HAP-1 (cell line): ENCODE data around the gene SAMD8.
"Not testable (repeated sequence)": the region's sequence is repeated elsewhere in the genome, so short reads cannot be mapped to it uniquely, and the experiment has no call there.

Experiments
- DNase-seq, 2 experiments: peaks; one replicate each; pipeline ENCODE4 v3.0.0-alpha.2; 2016 to 2020; ENCODE audit warnings: low spot score in 2 of 2
- H3K27me3 ChIP-seq: fragments of 250-450 bp; sonication (Bioruptor Pico); 2 replicates; pipeline ENCODE4 v1.5.1; 2020; ENCODE audit warnings: low read depth, mild to moderate bottlenecking, moderate library complexity
- H3K36me3 ChIP-seq: fragments of 250-450 bp; sonication (Bioruptor Pico); replicated peaks from 2 replicates; pipeline ENCODE4 v1.5.1; 2020; ENCODE audit warnings: mild to moderate bottlenecking
- H3K4me1 ChIP-seq: fragments of 250-450 bp; sonication (Bioruptor Pico); 2 replicates; pipeline ENCODE4 v1.5.1; 2020; ENCODE audit warnings: mild to moderate bottlenecking
- H3K4me3 ChIP-seq: fragments of 250-450 bp; sonication (Bioruptor Pico); 2 replicates; pipeline ENCODE4 v1.5.1; 2020; ENCODE audit warnings: mild to moderate bottlenecking, moderate library complexity
- H3K9me3 ChIP-seq: fragments of 250-450 bp; sonication (Bioruptor Pico); 2 replicates; pipeline ENCODE4 v1.5.1; 2020; ENCODE audit warnings: mild to moderate bottlenecking, moderate library complexity
- in situ Hi-C: fragments of 300-500 bp; cut with MboI; formaldehyde crosslinking; loops from 3 replicates; pipeline ENCODE4 v1.14.3; 2020; ENCODE audit warnings: low sequenced_read_pairs, inconsistent platforms, mixed read lengths

The SAMD8 gene

DNA sequence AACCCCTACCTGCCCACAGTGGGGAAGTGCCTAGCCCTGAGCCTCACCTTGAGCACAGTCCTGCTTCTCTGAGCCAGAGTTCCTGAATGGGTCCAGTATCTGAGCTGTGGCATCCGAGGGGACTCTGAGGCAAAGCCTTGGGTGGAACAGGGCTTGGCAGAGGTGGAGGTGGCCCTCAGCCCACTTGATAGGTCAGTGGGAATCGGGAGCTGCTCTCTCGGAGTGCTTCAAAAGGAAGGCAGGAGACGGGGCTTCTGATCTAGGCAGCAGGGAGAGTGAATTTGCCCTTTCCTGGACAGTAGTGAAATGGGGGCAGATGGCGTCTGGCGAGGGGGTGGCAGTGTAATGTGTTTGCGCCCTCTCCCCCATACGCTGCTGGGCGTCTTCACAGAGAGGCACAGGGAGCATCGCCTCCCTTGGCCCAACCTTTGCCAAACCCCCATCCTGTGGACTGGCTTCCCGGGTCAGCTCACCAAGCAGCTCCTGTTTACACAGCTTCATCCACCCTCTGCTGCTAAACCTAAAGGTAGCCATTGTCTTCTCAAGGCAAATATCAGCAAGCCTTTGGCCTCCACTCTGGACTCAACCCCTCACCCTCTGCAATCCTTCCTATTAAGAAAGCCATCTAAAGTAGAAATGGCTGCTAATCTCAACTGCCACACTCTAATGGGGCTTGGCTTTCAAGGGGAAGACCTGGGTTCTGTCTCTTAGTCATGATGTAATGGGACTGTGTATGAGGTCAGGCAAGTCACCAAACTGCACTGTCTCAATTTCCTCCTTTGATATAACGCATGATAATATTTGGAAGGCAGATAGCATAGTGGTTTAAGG, 78.0 kb downstream of the SAMD8 start:
- Histone ChIP-seq H3K4me3 (no peak overlapping the region), H3K36me3 (no peaks in the 10 kb centered on the region), H3K27me3 (no peaks in the 10 kb centered on the region), H3K4me1 (no peaks in the 10 kb centered on the region), H3K9me3 (no peaks in the 10 kb centered on the region)
- DNase-seq: no peak
- in situ Hi-C loops: no loop called here

DNA sequence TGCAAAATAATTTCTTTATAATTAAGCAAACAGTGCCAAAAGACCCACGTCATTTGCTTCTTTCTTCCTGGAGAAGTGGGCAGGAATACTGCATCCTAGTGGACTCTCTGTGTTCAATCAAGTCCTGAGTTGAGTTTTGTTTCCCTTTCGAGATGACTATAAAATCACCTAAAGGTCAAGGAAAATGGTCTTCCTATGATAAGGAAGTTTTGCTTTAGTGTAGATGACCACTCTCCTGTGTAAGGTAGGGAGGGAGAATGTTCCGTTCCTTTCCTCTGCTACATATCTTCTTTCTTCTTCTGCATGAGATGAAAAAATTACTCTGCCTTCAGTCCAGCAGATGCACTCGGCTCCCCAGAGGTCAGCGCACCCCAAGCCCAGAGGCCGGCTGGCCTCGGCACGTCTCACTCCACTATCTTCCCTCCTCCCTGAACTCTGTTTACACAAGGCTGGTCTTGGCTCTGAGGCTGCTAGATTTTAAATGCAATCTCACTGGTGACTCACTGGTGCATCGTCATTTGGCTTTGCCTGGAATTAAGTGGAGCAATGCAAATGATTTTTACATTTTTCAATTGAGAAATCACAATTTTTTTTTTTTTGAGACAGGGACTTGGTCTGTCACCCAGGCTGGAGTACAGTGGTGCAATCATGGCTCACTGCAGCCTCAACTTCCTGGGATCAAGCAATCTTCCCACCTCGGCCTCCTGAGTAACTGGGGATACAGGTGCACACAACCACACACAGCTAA, 80.5 kb downstream of the SAMD8 start:
- Histone ChIP-seq H3K4me3 (no peak overlapping the region), H3K9me3 (no peaks in the 10 kb centered on the region), H3K36me3 (no peaks in the 10 kb centered on the region), H3K27me3 (no peaks in the 10 kb centered on the region), H3K4me1 (no peaks in the 10 kb centered on the region)
- in situ Hi-C loops: no loop called here
- DNase-seq: no peak

DNA sequence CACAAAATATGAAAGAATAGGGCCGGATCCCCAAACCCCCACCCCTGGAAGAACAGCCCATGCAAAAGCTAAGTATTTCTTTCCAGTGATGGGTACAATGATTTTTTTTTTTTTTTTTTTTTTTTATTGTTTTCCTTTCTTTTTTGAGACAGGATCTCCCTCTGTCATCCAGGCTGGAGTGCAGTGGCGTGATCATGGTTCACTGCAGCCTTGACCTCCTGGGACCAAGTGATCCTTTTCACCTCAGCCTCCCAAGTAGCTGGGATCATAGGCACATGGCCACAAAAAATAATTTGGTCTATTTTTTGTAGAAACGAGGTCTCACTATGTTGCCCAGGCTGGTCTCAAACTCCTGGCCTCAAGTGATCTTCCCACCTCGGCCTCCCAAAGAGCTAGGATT, 83.2 kb downstream of the SAMD8 start:
- H3K4me3 ChIP-seq, DNase-seq, H3K36me3 ChIP-seq, H3K9me3 ChIP-seq, in situ Hi-C loops, H3K27me3 ChIP-seq, H3K4me1 ChIP-seq: not testable (repeated sequence)

DNA sequence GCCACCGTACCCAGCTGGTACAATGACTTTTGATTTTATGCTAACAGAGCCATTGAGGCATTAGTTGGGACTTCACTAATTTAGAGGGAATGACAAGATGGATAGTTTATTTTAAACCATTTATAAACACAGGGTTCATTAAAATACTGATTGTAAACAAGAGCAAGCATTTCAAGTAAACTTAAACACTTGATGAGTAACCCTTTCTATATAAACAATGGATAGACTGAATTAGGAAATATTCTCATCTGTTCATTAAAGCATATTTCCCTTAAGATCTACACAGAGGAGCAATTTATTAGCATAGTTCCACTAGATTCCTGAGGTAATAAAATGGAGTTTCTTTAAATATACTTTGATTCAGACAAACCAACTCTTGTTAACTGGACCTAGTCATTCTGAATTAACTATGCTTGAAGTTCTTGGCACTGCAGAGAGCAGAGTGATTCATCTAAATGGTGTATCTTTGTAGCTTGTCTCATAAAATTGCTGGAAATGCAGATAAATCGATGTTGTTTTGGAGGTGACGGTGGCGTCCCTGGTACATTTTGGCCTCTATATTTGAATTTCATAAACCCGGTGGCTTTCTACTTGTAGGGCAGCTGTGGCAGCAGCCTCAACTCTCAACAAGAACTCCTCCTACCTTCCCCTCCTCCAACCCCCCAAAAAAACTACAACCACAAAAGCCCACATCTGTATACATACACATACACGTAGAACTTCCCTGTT, 83.7 kb downstream of the SAMD8 start:
- Histone ChIP-seq H3K27me3 (no peaks in the 10 kb centered on the region), H3K4me1 (no peaks in the 10 kb centered on the region), H3K4me3 (no peak overlapping the region), H3K9me3 (no peaks in the 10 kb centered on the region), H3K36me3 (no peaks in the 10 kb centered on the region)
- in situ Hi-C loops: no loop called here
- DNase-seq: no peak

DNA sequence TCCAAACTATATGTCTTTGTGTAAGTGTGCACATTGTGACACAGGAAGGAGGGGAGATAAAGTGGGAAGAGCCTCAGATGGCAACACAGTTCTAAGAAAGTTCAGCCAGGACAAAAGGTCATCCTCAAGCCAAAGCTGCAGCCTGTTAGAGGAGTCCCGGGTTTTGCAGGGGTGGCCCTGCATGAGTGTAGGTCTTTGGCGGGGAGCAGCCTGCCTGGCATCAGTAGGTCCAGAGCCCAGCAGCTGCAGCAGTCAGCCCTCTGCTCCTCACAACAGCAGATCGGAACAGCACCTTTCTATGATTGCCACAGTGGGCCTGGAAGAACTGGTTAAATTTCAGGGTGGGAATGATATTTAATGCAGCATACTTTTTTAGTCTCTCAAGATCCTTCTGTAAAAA, 85.6 kb downstream of the SAMD8 start:
- Histone ChIP-seq H3K4me3 (no peak overlapping the region), H3K27me3 (no peaks in the 10 kb centered on the region), H3K4me1 (no peaks in the 10 kb centered on the region), H3K9me3 (no peaks in the 10 kb centered on the region), H3K36me3 (no peaks in the 10 kb centered on the region)
- in situ Hi-C loops: no loop called here
- no peak for DNase-seq

DNA sequence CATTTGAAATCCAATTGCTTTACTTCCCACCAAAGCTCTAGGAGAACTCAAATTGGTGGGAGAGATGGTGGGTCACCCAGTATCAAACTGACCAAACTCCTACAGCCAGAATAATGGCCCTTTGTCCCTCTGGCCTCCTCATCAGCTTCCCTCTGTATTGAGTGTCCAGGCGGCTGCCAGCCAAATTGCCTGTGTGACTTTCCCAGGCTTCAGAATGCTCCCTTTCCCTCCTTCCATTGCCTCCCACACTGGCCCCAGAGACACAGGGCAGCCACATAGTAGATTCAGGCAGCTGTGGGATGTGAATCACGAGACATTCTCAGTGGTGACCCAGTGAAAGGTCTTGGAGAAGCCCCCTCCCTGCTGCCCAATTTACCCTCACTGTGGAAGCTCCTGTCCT, 86.5 kb downstream of the SAMD8 start:
- in situ Hi-C loops: no loop called here
- Histone ChIP-seq H3K27me3 (no peaks in the 10 kb centered on the region), H3K9me3 (no peaks in the 10 kb centered on the region), H3K4me3 (no peak overlapping the region), H3K36me3 (no peaks in the 10 kb centered on the region), H3K4me1 (no peaks in the 10 kb centered on the region)
- DNase-seq: no peak

DNA sequence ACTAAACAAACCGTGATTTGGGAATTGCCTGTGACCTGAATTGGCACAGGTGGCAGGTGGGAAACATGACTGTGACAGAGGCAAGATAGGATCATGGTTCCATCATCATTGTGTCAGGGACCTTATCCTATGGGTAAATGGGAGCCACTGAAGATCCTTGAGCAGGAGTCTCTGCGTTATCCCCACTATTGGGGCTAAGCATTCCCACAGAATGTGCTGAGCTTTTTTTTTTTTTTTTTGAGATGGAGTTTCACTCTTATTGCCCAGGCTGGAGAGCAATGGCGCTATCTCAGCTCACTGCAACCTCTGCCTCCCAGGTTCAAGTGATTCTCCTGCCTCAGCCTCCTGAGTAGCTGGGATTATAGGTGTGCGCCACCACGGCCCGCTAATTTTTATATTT, 88.5 kb downstream of the SAMD8 start:
- in situ Hi-C loops, H3K4me1 ChIP-seq, H3K4me3 ChIP-seq, H3K9me3 ChIP-seq, DNase-seq, H3K27me3 ChIP-seq, H3K36me3 ChIP-seq: not testable (repeated sequence)

DNA sequence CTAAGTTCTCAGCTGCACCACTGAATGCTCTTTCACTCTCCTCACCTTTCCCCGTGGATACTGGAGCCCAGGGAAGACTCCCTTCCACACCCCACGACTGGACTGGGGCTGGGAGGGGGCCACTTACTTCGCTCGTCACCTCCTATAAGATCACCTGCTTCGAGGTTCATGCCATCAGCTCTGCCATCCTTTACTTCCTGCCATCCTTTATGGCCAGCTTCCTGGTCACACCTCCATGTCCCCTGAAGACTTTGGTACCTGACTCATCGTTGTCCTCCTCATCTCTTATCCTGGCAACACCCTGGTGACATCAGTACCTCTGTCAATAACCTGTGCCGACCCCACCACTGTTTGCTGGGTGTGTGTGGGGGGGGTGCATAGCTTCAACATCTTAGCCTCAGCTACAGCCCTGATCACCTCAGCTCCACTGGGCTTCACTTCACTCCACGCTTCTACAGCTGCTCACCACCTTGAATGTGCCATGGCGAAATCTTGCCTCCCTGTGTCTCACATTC, 90.4 kb downstream of the SAMD8 start:
- no peaks in the 10 kb centered on the region for H3K36me3 ChIP-seq
- no peaks in the 10 kb centered on the region for H3K4me1 ChIP-seq
- no peak for DNase-seq
- no peaks in the 10 kb centered on the region for H3K9me3 ChIP-seq
- in situ Hi-C loops: no loop called here
- H3K27me3 ChIP-seq: no peaks in the 10 kb centered on the region
- no peak overlapping the region for H3K4me3 ChIP-seq

DNA sequence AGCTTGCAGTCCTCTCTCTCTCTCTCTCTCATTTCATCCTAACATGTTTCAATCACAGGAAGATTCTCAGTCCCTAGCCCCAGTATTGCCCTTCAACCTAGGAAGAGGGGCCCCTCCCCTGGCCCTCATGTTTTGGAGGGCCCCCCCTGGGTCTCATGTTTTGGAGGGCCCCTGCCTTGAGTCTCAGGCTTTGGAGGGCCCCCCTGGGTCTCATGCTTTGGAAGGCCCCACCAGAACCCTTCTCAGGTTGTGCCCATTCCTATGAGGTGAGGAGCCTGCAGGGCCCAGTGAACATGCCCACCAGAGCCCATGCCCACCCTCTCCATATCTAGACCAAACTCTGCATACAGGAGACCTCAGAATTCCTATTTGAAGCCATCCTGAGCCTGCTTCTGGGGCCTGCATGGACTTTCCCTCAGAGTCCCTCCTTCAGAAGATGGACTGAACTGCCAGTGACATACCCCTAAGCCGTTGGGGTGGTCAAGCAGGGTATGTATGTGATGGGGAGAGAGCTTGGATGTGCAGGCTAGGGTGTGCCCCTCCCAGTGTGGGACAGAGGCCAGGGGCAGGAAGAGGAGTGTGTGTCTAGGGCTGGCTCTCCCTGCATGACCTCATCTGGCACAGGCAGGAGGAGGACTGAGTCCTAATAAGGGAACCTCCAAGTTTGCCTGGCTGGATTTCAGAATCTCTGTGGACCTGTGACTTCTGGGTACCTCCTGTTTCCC, 91.0 kb downstream of the SAMD8 start:
- no peak for DNase-seq
- H3K36me3 ChIP-seq: no peaks in the 10 kb centered on the region
- no peaks in the 10 kb centered on the region for H3K27me3 ChIP-seq
- no peak overlapping the region for H3K4me3 ChIP-seq
- H3K4me1 ChIP-seq: no peaks in the 10 kb centered on the region
- no peaks in the 10 kb centered on the region for H3K9me3 ChIP-seq
- in situ Hi-C loops: no loop called here

DNA sequence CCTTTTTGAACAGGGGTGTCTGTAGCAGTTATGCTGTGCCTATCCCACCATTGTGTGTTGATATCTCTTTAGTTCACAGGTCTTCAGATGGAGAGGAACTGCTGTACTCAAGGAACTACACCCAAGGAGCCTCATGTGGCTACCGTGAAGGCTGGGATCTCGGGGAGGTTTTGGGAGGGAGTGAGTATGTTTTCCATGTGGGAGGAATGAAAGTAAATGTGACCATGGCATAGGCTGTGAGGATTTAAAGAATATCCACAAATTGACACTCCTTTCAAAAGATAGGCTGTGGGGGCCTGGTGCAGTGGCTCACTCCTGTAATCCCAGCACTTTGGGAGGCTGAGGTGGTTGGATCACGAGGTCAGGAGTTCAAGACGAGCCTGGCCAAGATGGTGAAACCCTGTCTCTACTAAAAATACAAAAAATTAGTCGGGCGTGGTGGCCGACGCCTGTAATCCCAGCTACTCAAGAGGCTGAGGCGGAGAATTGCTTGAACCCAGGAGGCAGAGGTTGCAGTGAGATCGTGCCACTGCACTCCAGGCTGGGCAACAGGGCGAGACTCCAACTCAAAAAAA, 91.7 kb downstream of the SAMD8 start:
- in situ Hi-C loops, H3K36me3 ChIP-seq, H3K4me1 ChIP-seq, DNase-seq, H3K4me3 ChIP-seq, H3K27me3 ChIP-seq, H3K9me3 ChIP-seq: not testable (repeated sequence)

DNA sequence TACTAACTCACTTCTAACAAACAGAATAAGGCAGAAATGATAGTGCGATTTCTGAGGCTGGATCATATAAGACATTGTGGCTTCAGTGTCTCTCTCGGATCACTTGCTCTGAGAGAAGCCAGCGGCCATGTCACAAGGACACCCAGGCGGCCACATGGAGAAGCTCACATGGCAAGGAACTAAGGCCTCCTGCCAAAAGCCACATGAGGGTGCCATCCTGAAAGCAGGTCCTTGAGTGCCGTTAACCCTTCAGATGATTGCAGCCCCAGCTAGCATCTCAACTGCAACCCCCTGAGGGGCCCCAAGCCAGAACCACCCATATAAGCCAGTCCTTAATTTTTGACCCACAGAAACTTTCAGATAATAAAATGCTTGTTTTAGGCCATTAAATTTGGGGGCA, 92.3 kb downstream of the SAMD8 start:
- Histone ChIP-seq H3K36me3 (no peaks in the 10 kb centered on the region), H3K9me3 (no peaks in the 10 kb centered on the region), H3K27me3 (no peaks in the 10 kb centered on the region), H3K4me1 (no peaks in the 10 kb centered on the region), H3K4me3 (no peak overlapping the region)
- in situ Hi-C loops: no loop called here
- no peak for DNase-seq

DNA sequence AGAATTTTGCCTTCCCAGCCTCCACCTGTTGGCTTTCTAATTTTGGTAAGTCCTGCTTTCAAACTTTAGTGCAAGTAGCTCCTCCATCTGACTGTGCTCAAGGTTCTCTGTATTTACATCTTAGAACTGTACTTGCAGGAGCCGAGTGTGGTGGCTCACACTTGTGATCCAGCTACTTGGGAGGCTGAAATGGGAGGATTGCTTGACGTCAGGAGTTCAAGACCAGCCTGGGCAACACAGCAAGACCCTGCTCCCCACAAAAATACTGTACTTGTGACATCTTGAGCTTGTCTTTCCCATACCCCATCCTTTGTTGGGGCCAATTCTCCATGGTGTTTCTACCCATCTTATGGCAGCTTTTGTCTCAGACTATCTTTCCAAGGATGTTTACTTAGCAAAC, 94.5 kb downstream of the SAMD8 start:
- in situ Hi-C loops: no loop called here
- Histone ChIP-seq H3K9me3 (no peaks in the 10 kb centered on the region), H3K4me1 (peaks cover 4% of the 10 kb centered on the region), H3K36me3 (peaks cover 3% of the 10 kb centered on the region), H3K4me3 (no peak overlapping the region), H3K27me3 (no peaks in the 10 kb centered on the region)
- DNase-seq: no peak

DNA sequence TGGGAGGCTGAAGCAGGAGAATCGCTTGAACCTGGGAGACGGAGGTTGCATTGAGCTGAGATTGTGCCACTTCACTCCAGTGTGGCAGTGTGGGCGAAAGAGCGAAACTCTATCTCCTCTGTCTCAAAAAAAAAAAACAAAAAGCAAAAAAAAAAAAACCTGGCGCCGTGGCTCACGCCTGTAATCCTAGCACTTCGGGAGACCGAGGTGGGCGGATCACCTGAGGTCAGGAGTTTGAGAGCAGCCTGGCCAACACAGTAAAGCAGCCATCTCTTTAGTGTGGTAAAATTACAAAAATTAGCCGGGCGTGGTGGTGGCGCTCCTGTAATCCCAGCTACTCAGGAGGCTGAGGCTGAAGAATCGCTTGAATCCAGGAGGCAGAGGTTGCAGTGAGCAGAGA, 95.2 kb downstream of the SAMD8 start:
- H3K27me3 ChIP-seq, H3K36me3 ChIP-seq, H3K4me3 ChIP-seq, H3K4me1 ChIP-seq, DNase-seq, H3K9me3 ChIP-seq, in situ Hi-C loops: not testable (repeated sequence)
